ENCODE results near the gene TBL1X.

TBL1X gene

GRCh38 chrX:9646471-9647224 is 181.8 kb downstream of the TBL1X start:
- Histone ChIP-seq H3K27ac (no peak overlapping the region), H3K9me3 (ENCODE audit: control insufficient read depth, low read length) (no peaks in the 10 kb centered on the region), H3K4me3 (ENCODE audit: low read depth, low read length) (no peak overlapping the region), H3K36me3 (ENCODE audit: control insufficient read depth, insufficient read depth, low read length) (no peaks in the 10 kb centered on the region), H3K4me1 (no peaks in the 10 kb centered on the region), H3K79me2 (no peaks in the 10 kb centered on the region), H3K27me3 (ENCODE audit: control insufficient read depth, insufficient read depth, low read length) (no peaks in the 10 kb centered on the region), H3K9ac (no peak overlapping the region), H3K4me2 (ENCODE audit: low read length) (no peak overlapping the region), H2AFZ (no peak overlapping the region)
- TF ChIP-seq, protein P1, sequence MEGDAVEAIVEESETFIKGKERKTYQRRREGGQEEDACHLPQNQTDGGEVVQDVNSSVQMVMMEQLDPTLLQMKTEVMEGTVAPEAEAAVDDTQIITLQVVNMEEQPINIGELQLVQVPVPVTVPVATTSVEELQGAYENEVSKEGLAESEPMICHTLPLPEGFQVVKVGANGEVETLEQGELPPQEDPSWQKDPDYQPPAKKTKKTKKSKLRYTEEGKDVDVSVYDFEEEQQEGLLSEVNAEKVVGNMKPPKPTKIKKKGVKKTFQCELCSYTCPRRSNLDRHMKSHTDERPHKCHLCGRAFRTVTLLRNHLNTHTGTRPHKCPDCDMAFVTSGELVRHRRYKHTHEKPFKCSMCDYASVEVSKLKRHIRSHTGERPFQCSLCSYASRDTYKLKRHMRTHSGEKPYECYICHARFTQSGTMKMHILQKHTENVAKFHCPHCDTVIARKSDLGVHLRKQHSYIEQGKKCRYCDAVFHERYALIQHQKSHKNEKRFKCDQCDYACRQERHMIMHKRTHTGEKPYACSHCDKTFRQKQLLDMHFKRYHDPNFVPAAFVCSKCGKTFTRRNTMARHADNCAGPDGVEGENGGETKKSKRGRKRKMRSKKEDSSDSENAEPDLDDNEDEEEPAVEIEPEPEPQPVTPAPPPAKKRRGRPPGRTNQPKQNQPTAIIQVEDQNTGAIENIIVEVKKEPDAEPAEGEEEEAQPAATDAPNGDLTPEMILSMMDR (IDR thresholded peaks at IDR 0.05): no peak

DNA sequence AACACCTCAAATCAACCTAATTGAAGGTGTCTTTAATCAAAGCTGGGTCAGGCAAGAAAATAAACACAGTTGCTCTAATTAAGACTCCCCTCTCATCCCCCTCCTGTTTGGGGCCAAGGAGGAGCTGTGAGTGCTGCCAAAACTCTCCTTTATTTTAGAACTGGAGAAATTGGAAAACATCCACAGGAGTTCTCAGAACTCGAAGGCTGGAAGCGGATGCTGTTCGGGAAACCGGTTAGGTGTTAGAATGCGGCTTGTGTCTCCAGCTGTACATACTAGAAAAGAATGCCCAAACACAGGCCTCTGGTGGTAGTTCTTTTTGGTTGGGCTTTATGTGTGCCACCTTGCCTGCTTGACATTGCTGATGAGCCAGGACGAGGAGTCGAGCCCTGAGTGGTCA is 182.6 kb downstream of the TBL1X start:
- Histone ChIP-seq H3K4me2 (ENCODE audit: low read length) (no peak overlapping the region), H3K9ac (no peak overlapping the region), H3K4me1 (no peaks in the 10 kb centered on the region), H3K36me3 (ENCODE audit: control insufficient read depth, insufficient read depth, low read length) (no peaks in the 10 kb centered on the region), H2AFZ (no peak overlapping the region), H3K9me3 (ENCODE audit: control insufficient read depth, low read length) (no peaks in the 10 kb centered on the region), H3K79me2 (no peaks in the 10 kb centered on the region), H3K27me3 (ENCODE audit: control insufficient read depth, insufficient read depth, low read length) (no peaks in the 10 kb centered on the region), H3K4me3 (ENCODE audit: low read depth, low read length) (no peak overlapping the region), H3K27ac (no peak overlapping the region)
- TF ChIP-seq, protein P1 (IDR thresholded peaks at IDR 0.05): no peak

- H3K4me1 ChIP-seq: no peaks in the 10 kb centered on the region
- H3K4me3 ChIP-seq (ENCODE audit: low read depth, low read length): no peak overlapping the region
- H3K36me3 ChIP-seq (ENCODE audit: control insufficient read depth, insufficient read depth, low read length): no peaks in the 10 kb centered on the region
- no peaks in the 10 kb centered on the region for H3K27me3 ChIP-seq (ENCODE audit: control insufficient read depth, insufficient read depth, low read length)
- H2AFZ ChIP-seq: no peak overlapping the region
- H3K9me3 ChIP-seq (ENCODE audit: control insufficient read depth, low read length): no peaks in the 10 kb centered on the region
- no peaks in the 10 kb centered on the region for H3K79me2 ChIP-seq
- no peak overlapping the region for H3K27ac ChIP-seq
- H3K4me2 ChIP-seq (ENCODE audit: low read length): no peak overlapping the region
- no peak overlapping the region for H3K9ac ChIP-seq
- TF ChIP-seq, protein P1 (IDR thresholded peaks at IDR 0.05): no peak
Observed at GRCh38 chrX:9650091-9650490, 185.2 kb downstream of the TBL1X start.

GRCh38 chrX:9651737-9652136 is 186.9 kb downstream of the TBL1X start:
- TF ChIP-seq, protein P1 (IDR thresholded peaks at IDR 0.05): no peak
- no peaks in the 10 kb centered on the region for H3K4me1 ChIP-seq
- no peaks in the 10 kb centered on the region for H3K36me3 ChIP-seq (ENCODE audit: control insufficient read depth, insufficient read depth, low read length)
- H2AFZ ChIP-seq: no peak overlapping the region
- no peak overlapping the region for H3K4me3 ChIP-seq (ENCODE audit: low read depth, low read length)
- H3K9me3 ChIP-seq (ENCODE audit: control insufficient read depth, low read length): no peaks in the 10 kb centered on the region
- H3K27ac ChIP-seq: no peak overlapping the region
- H3K4me2 ChIP-seq (ENCODE audit: low read length): no peak overlapping the region
- H3K27me3 ChIP-seq (ENCODE audit: control insufficient read depth, insufficient read depth, low read length): no peaks in the 10 kb centered on the region
- no peaks in the 10 kb centered on the region for H3K79me2 ChIP-seq
- H3K9ac ChIP-seq: no peak overlapping the region

DNA sequence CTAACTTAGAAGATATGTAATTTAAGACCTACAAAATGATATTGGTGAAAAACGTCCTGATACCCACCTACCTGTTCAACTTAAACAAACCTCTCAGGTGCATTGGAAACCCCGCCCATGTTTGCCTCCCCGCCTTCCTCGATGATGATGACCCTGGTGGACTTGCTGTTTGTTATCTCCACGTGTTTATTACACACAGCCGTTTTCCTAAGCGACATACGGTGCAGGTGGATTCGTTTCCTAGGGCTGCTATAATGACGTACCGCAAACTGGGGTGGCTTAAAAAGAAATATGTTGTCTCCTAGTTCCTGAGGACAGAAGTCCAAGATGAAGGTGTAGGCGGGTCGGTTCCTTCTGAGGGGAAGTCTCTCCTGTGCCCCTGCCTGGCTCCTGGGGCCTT is 190.1 kb downstream of the TBL1X start:
- H2AFZ ChIP-seq: no peak overlapping the region
- no peaks in the 10 kb centered on the region for H3K27me3 ChIP-seq (ENCODE audit: control insufficient read depth, insufficient read depth, low read length)
- no peaks in the 10 kb centered on the region for H3K36me3 ChIP-seq (ENCODE audit: control insufficient read depth, insufficient read depth, low read length)

More for the DNA sequence above, 190.1 kb downstream of the TBL1X start:
- no peaks in the 10 kb centered on the region for H3K9me3 ChIP-seq (ENCODE audit: control insufficient read depth, low read length)
- H3K4me1 ChIP-seq: no peaks in the 10 kb centered on the region
- no peak overlapping the region for H3K4me3 ChIP-seq (ENCODE audit: low read depth, low read length)
- H3K4me2 ChIP-seq (ENCODE audit: low read length): no peak overlapping the region
- H3K9ac ChIP-seq: no peak overlapping the region
- no peak overlapping the region for H3K27ac ChIP-seq
- no peaks in the 10 kb centered on the region for H3K79me2 ChIP-seq
- TF ChIP-seq, protein P1 (IDR thresholded peaks at IDR 0.05): no peak
